ENCODE measurements around the gene PI16.

The PI16 gene

DNA sequence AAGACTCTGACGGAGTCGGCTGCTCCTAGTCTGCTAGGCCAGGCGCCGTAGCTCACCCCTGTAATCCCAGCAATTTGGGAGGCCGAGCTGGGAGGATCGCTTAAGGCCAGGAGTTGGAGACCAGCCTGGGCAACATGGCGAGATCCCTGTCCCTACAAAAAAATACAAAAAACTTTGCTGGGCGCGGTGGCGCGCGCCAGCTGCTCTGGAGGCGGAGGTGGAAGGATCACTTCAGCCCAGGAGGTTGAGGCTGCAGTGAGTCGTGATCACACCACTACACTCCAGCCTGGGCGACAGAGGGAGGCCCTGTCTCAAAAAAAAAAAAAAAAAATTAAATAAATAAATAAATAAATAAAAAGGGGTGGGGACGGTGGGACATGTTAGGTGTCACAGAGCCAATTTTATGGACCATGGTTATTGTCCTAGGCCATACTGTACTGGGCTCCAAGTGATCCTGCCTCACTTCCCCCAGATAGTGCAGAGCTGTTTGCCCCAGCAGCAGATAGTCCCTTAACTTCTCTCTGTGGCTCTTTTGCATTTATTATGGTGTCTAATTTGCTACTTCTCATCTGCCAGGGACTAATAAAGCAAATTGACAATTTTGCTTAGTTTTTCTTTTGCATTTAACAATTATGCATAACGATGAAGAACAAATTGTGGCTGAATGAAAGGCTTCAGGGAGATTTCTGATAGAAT lies 5.2 kb downstream of the PI16 start:
- H3K27ac ChIP-seq, result no peak overlapping the region
- no peaks in the 10 kb centered on the region for H3K27me3 ChIP-seq (ENCODE audit: insufficient read depth, low read depth, severe bottlenecking)
- DNase-seq, result no peak
- no peaks in the 10 kb centered on the region for H3K36me3 ChIP-seq
- H3K9me3 ChIP-seq (ENCODE audit: severe bottlenecking), result no peaks in the 10 kb centered on the region
- no peak overlapping the region for H3K4me3 ChIP-seq (ENCODE audit: low read depth, low read length)
- TF ChIP-seq, protein P1, sequence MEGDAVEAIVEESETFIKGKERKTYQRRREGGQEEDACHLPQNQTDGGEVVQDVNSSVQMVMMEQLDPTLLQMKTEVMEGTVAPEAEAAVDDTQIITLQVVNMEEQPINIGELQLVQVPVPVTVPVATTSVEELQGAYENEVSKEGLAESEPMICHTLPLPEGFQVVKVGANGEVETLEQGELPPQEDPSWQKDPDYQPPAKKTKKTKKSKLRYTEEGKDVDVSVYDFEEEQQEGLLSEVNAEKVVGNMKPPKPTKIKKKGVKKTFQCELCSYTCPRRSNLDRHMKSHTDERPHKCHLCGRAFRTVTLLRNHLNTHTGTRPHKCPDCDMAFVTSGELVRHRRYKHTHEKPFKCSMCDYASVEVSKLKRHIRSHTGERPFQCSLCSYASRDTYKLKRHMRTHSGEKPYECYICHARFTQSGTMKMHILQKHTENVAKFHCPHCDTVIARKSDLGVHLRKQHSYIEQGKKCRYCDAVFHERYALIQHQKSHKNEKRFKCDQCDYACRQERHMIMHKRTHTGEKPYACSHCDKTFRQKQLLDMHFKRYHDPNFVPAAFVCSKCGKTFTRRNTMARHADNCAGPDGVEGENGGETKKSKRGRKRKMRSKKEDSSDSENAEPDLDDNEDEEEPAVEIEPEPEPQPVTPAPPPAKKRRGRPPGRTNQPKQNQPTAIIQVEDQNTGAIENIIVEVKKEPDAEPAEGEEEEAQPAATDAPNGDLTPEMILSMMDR (IDR thresholded peaks at IDR 0.05; ENCODE audit: low read depth, low read length), result no peak

DNA sequence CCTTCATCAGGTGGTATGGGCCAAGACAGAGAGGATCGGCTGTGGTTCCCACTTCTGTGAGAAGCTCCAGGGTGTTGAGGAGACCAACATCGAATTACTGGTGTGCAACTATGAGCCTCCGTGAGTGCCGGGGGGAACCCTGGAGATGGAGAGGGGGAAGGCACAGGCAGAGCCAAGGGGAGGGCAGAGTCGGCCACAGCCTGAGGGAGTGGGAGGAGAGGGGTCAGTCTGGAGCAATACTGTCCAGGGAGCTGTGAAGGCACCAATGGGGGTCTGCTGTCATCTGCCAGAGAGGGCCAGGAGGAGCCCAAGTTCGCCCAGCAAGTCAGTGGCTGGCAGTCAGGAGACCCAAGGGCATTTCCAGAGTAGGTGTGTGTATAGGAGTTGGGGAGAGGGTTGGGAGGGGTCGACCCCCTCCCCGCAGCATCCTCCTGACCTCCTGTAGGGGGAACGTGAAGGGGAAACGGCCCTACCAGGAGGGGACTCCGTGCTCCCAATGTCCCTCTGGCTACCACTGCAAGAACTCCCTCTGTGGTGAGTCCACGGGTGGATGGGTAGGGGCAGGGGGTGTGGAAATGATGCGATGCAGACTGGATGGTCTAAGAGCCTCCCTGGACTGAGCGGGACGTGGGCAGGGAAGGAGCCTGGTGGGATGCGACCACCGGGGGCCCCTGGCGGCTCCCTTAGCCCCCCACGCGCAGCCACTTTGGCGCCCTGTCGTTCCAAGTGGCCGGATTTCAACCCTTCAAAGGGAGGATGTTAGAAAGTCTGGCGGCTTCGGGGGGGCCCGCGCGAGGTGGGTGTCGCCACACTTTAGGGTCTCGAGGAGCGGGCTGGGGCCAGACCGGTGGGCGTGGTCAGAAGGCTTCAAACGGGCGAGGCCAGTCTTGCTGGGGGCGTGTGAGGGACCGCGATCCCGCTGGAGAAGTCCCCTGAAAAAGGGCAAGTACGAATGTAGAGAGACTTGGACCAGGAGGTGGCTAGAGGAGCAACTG lies 7.2 kb downstream of the PI16 start:
- Histone ChIP-seq H3K4me3 (ENCODE audit: low read depth, low read length) (no peak overlapping the region), H3K27ac (no peak overlapping the region), H3K36me3 (peaks cover 5% of the 10 kb centered on the region), H3K9me3 (ENCODE audit: severe bottlenecking) (no peaks in the 10 kb centered on the region), H3K27me3 (ENCODE audit: insufficient read depth, low read depth, severe bottlenecking) (no peaks in the 10 kb centered on the region)
- TF ChIP-seq, protein P1 (IDR thresholded peaks at IDR 0.05; ENCODE audit: low read depth, low read length), result no peak
- DNase-seq, result no peak

DNA sequence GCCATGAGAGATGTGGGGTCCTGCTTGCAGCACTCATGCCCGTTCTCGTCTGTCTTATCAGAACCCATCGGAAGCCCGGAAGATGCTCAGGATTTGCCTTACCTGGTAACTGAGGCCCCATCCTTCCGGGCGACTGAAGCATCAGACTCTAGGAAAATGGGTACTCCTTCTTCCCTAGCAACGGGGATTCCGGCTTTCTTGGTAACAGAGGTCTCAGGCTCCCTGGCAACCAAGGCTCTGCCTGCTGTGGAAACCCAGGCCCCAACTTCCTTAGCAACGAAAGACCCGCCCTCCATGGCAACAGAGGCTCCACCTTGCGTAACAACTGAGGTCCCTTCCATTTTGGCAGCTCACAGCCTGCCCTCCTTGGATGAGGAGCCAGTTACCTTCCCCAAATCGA lies 8.3 kb downstream of the PI16 start:
- TF ChIP-seq, protein P1 (IDR thresholded peaks at IDR 0.05; ENCODE audit: low read depth, low read length), result no peak
- no peaks in the 10 kb centered on the region for H3K27me3 ChIP-seq (ENCODE audit: insufficient read depth, low read depth, severe bottlenecking)
- H3K9me3 ChIP-seq (ENCODE audit: severe bottlenecking), result no peaks in the 10 kb centered on the region
- H3K27ac ChIP-seq, result no peak overlapping the region
- H3K36me3 ChIP-seq, result peaks cover 16% of the 10 kb centered on the region
- peak; percentile 64 for DNase-seq
- no peak overlapping the region for H3K4me3 ChIP-seq (ENCODE audit: low read depth, low read length)

DNA sequence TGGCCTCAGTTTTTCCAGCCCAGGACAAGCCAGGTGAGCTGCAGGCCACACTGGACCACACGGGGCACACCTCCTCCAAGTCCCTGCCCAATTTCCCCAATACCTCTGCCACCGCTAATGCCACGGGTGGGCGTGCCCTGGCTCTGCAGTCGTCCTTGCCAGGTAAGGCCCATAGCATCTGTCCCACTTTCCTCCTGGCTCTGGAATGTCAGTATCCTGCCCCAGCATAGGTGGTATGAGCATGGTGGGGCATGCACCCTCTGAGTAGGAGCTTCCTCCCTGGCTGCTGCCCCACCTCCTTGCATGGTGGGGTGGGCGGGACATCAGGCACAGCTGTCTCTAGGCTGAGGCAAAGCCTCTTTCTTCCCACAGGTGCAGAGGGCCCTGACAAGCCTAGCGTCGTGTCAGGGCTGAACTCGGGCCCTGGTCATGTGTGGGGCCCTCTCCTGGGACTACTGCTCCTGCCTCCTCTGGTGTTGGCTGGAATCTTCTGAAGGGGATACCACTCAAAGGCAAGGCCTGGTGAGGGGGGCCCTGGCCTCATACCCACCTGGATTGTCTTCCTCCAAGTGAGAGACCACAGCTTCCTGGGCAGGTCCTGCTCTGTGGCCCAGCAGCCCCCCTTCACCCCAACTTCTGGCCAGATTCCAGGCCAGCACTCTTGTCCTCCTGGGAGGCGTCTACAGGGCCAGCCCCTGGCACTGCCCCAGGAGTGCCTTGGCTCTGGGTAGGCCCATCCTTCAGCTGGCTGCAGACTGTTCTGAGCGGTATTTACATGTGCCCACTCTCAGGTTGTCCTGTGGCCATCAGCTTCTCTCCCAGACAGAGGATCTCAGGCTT lies 9.1 kb downstream of the PI16 start:
- DNase-seq, result no peak
- Histone ChIP-seq H3K36me3 (peaks cover 24% of the 10 kb centered on the region), H3K4me3 (ENCODE audit: low read depth, low read length) (no peak overlapping the region), H3K9me3 (ENCODE audit: severe bottlenecking) (no peaks in the 10 kb centered on the region), H3K27ac (no peak overlapping the region), H3K27me3 (ENCODE audit: insufficient read depth, low read depth, severe bottlenecking) (no peaks in the 10 kb centered on the region)
- TF ChIP-seq, protein P1 (IDR thresholded peaks at IDR 0.05; ENCODE audit: low read depth, low read length), result no peak

DNA sequence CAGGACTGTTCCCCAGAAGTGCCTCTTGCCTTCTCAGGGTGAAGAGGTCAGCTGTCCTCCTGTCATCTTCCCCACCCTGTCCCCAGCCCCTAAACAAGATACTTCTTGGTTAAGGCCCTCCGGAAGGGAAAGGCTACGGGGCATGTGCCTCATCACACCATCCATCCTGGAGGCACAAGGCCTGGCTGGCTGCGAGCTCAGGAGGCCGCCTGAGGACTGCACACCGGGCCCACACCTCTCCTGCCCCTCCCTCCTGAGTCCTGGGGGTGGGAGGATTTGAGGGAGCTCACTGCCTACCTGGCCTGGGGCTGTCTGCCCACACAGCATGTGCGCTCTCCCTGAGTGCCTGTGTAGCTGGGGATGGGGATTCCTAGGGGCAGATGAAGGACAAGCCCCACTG lies 9.8 kb downstream of the PI16 start:
- TF ChIP-seq, protein P1 (IDR thresholded peaks at IDR 0.05; ENCODE audit: low read depth, low read length), result no peak
- Histone ChIP-seq H3K4me3 (ENCODE audit: low read depth, low read length) (no peak overlapping the region), H3K27ac (no peak overlapping the region), H3K36me3 (peaks cover 30% of the 10 kb centered on the region), H3K9me3 (ENCODE audit: severe bottlenecking) (no peaks in the 10 kb centered on the region), H3K27me3 (ENCODE audit: insufficient read depth, low read depth, severe bottlenecking) (no peaks in the 10 kb centered on the region)
- no peak for DNase-seq

Measured in WERI-Rb-1 (cell line).